ENCODE results near the gene BMF.
"Not testable (repeated sequence)": the region's sequence is repeated elsewhere in the genome, so short reads cannot be mapped to it uniquely, and the experiment has no call there.

The BMF gene

GRCh38 chr15:40108855-40109735 is at the start of gene BMF:
Gene BMF, minus strand, starts transcription at chr15:40108879. Its CDS starts 2,793 bp downstream, at chr15:40106086.
- peak; percentile 87 for DNase-seq

- no peak for DNase-seq
Measured at GRCh38 chr15:40157778-40158447, 49.2 kb upstream of the BMF start.

- DNase-seq = no peak
Measured at GRCh38 chr15:40155270-40155910, 46.7 kb upstream of the BMF start.

- DNase-seq = not testable (repeated sequence)
Measured at GRCh38 chr15:40154821-40155220, 46.1 kb upstream of the BMF start.

- DNase-seq = no peak
Measured at GRCh38 chr15:40151991-40152390, 43.3 kb upstream of the BMF start.

- DNase-seq = no peak
Measured at GRCh38 chr15:40151499-40151898, 42.8 kb upstream of the BMF start.

- peak; percentile 58 for DNase-seq
Measured at GRCh38 chr15:40150163-40150925, 41.7 kb upstream of the BMF start.

GRCh38 chr15:40149339-40149738 is 40.7 kb upstream of the BMF start:
- no peak for DNase-seq

GRCh38 chr15:40146037-40146436 is 37.4 kb upstream of the BMF start:
- DNase-seq = peak; percentile 9

GRCh38 chr15:40142428-40142827 is 33.7 kb upstream of the BMF start:
- DNase-seq = no peak

- DNase-seq = not testable (repeated sequence)
Measured at GRCh38 chr15:40138201-40138570, 29.5 kb upstream of the BMF start.

- DNase-seq = no peak
Measured at GRCh38 chr15:40137303-40138200, 28.9 kb upstream of the BMF start.

- no peak for DNase-seq
Measured at GRCh38 chr15:40136470-40137302, 28.0 kb upstream of the BMF start.

GRCh38 chr15:40135846-40136450 is 27.3 kb upstream of the BMF start:
- not testable (repeated sequence) for DNase-seq

- DNase-seq = no peak
Measured at GRCh38 chr15:40134885-40135284, 26.2 kb upstream of the BMF start.

- DNase-seq = no peak
Measured at GRCh38 chr15:40133544-40133943, 24.9 kb upstream of the BMF start.

- no peak for DNase-seq
Measured at GRCh38 chr15:40130799-40131502, 22.3 kb upstream of the BMF start.

- DNase-seq = no peak
Measured at GRCh38 chr15:40130118-40130517, 21.4 kb upstream of the BMF start.

GRCh38 chr15:40128766-40129660 is 20.3 kb upstream of the BMF start:
- DNase-seq = no peak

Measured in NCI-H226 (cell line).